ENCODE measurements around the gene CAMKK2.

DNA sequence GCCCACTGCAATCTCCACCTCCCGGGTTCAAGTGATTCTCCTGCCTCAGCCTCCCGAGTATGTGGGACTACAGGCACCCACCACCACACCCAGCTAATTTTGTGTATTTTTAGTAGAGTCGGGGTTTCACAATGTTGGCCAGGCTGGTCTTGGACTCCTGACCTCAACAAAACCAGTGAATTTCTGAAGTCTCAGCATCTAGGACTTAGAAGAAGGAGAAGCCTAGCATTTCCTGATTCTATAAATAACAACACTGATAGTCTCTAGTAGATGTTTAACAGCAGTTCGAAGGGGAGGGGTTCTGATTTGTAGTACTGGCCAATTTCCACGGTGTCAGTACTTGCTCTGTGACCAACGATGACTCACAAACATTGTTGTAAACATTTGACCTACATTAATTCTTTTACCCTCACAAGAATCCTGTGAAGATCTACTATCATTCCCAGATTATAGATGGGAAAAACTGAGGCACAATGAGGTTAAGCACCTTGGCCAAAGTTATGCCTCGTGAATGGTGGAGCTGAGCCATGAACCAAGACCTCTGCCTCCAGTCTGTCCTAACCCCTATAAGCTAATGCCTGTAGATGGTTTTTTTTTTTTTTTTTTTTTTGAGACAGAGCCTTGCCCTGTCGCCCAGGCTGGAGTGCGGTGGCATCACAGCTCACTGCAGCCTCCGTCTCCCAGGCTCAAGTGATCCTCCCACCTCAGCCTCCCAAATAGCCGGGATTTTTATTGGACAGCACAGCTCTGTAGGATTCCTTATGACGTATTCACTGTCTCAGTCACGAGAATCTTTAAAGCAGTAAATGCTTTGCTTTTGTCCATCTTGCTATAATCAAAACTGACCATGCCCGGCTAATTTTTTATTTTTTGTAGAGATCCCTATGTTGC, 81.4 kb downstream of the CAMKK2 start:
- no peak for TF ChIP-seq MXI1 (conservative IDR thresholded peaks at IDR 0.05; ENCODE audit: poor library complexity, severe bottlenecking)
- TF ChIP-seq, protein P1, sequence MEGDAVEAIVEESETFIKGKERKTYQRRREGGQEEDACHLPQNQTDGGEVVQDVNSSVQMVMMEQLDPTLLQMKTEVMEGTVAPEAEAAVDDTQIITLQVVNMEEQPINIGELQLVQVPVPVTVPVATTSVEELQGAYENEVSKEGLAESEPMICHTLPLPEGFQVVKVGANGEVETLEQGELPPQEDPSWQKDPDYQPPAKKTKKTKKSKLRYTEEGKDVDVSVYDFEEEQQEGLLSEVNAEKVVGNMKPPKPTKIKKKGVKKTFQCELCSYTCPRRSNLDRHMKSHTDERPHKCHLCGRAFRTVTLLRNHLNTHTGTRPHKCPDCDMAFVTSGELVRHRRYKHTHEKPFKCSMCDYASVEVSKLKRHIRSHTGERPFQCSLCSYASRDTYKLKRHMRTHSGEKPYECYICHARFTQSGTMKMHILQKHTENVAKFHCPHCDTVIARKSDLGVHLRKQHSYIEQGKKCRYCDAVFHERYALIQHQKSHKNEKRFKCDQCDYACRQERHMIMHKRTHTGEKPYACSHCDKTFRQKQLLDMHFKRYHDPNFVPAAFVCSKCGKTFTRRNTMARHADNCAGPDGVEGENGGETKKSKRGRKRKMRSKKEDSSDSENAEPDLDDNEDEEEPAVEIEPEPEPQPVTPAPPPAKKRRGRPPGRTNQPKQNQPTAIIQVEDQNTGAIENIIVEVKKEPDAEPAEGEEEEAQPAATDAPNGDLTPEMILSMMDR (IDR thresholded peaks at IDR 0.05; ENCODE audit: poor library complexity, severe bottlenecking): no peak
